Esophagus (tissue), 2 donors: Measurements from ENCODE around the gene MTA3. TPM values are rescaled to one million over a fixed set of nuclear protein-coding genes. Genes with fewer than 3 reads are reported as not detected.

Source experiments
- H3K27ac ChIP-seq, 2 donors: one replicate each; pipeline ENCODE4 v1.5.1; 2013; ENCODE audit warnings: low read depth in 2 of 2, mild to moderate bottlenecking in 2 of 2, inconsistent platforms in 1 of 2, low read length in 1 of 2, moderate library complexity in 1 of 2
- H3K27me3 ChIP-seq, 2 donors: one replicate each; pipeline ENCODE4 v1.6.1; 2013; ENCODE audit warnings: low read length in 2 of 2, control low read depth in 1 of 2, mild to moderate bottlenecking in 1 of 2; ENCODE audit not compliant: insufficient read depth in 2 of 2, control insufficient read depth in 1 of 2
- H3K36me3 ChIP-seq, 2 donors: one replicate each; pipeline ENCODE4 v1.6.1; 2013; ENCODE audit warnings: low read length in 1 of 2; ENCODE audit not compliant: control insufficient read depth in 2 of 2, insufficient read depth in 2 of 2
- H3K4me1 ChIP-seq, 2 donors: one replicate each; pipeline ENCODE4 v1.6.1; 2013; ENCODE audit warnings: low read length in 1 of 2; ENCODE audit not compliant: control insufficient read depth in 2 of 2, insufficient read depth in 2 of 2
- H3K4me3 ChIP-seq, 2 donors: one replicate each; pipeline ENCODE4 v1.5.1; 2013; ENCODE audit warnings: low read length in 2 of 2, mild to moderate bottlenecking in 2 of 2, low read depth in 1 of 2, moderate library complexity in 1 of 2
- H3K9me3 ChIP-seq, 2 donors: one replicate each; pipeline ENCODE4 v1.6.1; 2013; ENCODE audit warnings: mild to moderate bottlenecking in 2 of 2, low read depth in 1 of 2, low read length in 1 of 2, moderate library complexity in 1 of 2; ENCODE audit not compliant: control insufficient read depth in 2 of 2, insufficient read depth in 1 of 2
- WGBS, 2 donors: extraction: QIAGEN DNeasy Blood & Tissue Kit; methylation state at CpG; one replicate each; pipeline ENCODE4 v1.1.7; 2013; 5-methylcytosine and 5-hydroxymethylcytosine counted together
- polyA plus RNA-seq, 2 donors: library from polyadenylated mRNA; stranded (reverse); fragments of 200-250 nt; gene quantifications; one replicate each; pipeline ENCODE4 v1.2.3, GENCODE V29; 2013
- donor health status: healthy with polysubstance abuse.
- donor health status: Bipolar disorder and iron deficiency.

The MTA3 gene
- polyA plus RNA-seq, 2 donors: 31.7 to 55.3 TPM

DNA sequence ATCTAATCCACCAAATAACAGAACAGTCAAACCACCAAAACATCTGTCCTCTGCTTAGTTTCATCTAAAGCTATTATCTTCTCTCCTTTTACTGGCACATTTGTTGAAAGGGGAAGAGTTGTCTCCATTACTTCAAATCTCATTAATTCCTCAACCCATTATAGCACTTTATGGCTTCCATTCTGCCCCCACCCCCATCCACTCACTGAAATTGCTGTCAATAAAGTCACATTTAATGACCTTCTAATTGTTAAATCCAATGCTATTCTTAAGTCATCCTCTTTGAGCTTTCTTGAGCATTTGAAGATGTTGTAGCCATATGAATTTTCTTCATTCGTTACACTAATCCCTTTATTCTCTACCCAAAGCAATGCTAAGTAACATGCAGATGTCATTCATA lies 190.3 kb downstream of the MTA3 start:
- Histone ChIP-seq H3K27ac (no peak overlapping the region), H3K4me1 (peaks cover 0 to 2% of the 10 kb centered on the region in 2 donors), H3K4me3 (no peak overlapping the region), H3K9me3 (no peaks in the 10 kb centered on the region), H3K36me3 (peaks cover 0 to 23% of the 10 kb centered on the region in 2 donors), H3K27me3 (no peaks in the 10 kb centered on the region)
- 93 to 95% methylated on average over 1 of the region's 1 CpG for WGBS, 2 donors

DNA sequence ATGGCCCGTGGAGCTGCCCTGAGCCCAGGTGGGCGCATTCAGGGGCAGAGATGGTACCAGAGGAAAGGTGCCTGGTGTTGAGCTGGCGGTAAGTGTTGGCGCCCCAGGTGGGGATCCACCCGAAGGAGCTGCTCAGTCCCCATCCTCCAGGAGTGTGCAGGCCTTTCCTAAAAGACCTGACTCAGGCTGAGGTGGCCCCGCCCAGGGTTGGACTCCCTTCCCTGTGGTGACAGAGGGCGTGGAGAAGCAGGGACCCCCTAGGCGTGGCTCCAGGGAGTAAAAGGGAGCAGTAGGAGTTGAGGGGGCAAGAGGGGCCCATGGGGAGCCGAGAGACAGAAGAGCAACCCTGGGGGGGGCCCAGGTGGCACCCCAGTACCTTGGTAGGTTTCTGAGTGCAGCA lies 193.1 kb downstream of the MTA3 start:
- no peak overlapping the region for H3K4me3 ChIP-seq
- no peak overlapping the region for H3K27ac ChIP-seq
- H3K27me3 ChIP-seq: no peaks in the 10 kb centered on the region
- peaks cover 0 to 7% of the 10 kb centered on the region in 2 donors for H3K36me3 ChIP-seq
- WGBS, 2 donors: 88 to 92% methylated on average over 9 of the region's 9 CpGs
- H3K9me3 ChIP-seq: no peaks in the 10 kb centered on the region
- H3K4me1 ChIP-seq: no peaks in the 10 kb centered on the region

DNA sequence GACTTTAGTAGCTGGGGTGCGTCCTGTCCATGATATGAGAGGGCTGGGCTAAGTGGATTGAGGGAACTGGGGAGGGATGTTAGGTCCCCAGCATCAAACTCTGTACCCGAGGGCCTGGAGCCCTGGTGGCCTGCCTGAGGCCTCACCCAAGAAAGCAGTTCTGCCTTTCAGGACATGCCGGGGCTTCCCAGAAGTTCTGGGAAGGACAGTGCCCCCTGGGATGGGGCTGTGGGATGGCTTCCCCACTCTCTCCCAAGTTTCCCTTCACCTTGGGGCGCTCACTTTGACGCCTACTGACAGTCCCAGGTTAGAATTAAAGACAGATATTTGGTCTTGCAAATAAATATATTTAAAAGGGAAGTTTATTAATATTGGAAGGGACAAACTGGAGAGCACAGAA lies 193.7 kb downstream of the MTA3 start:
- Histone ChIP-seq H3K27ac (no peak overlapping the region), H3K27me3 (no peaks in the 10 kb centered on the region), H3K9me3 (no peaks in the 10 kb centered on the region), H3K4me1 (no peaks in the 10 kb centered on the region), H3K4me3 (no peak overlapping the region), H3K36me3 (peaks cover 0 to 7% of the 10 kb centered on the region in 2 donors)
- WGBS, 2 donors: 93 to 94% methylated on average over 5 of the region's 5 CpGs

DNA sequence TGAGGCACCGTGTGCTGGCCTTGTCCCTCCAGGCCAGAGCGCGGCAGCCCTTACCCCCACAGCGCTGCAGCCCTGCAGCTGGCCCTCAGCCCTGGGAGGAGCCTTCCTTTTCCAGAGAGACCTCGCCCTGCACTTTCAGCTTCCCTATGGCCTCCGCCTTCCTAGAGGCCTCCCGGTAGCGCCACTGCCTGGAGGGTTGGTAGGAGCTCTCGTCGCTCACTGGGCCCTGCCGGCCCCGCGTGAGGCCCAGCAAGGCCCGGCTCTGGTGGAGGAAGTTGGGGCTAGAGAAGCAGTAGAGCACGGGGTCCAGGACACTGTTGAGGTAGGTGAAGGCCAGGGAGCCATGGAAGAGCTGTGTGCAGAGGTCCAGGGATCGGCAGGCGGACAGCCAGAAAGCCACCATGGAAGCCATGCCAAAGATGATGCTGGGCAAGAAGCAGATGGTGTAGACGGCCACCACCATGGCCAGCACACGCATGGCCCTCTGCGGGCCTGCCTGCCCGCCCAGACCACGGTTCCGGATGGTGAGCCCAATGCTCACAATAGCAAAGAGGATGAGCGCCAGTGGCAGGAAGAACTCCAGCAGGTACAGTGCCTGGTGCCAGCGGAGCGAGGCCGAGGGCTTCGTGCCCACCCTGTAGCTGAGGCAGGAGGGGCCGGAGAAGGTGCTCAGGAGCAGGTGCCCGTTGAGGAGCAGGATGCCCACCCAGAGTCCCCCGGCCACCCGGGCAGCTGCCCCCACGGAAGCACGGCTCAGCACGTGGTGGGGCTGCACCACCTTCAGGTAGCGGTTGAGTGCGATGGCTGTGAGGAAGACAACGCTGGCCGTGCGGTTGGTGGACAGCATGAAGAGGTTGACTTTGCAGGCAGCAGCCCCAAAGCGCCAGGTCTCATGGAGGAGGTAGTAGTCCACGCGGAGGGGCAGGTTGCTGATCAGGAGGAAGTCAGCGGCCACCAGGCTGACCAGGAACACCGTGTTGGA lies 194.7 kb downstream of the MTA3 start:
- Histone ChIP-seq H3K4me3 (no peak overlapping the region), H3K9me3 (no peaks in the 10 kb centered on the region), H3K4me1 (no peaks in the 10 kb centered on the region), H3K36me3 (peaks cover 0 to 8% of the 10 kb centered on the region in 2 donors), H3K27ac (no peak overlapping the region), H3K27me3 (no peaks in the 10 kb centered on the region)
- WGBS, 2 donors: 95 to 96% methylated on average over 45 of the region's 45 CpGs

DNA sequence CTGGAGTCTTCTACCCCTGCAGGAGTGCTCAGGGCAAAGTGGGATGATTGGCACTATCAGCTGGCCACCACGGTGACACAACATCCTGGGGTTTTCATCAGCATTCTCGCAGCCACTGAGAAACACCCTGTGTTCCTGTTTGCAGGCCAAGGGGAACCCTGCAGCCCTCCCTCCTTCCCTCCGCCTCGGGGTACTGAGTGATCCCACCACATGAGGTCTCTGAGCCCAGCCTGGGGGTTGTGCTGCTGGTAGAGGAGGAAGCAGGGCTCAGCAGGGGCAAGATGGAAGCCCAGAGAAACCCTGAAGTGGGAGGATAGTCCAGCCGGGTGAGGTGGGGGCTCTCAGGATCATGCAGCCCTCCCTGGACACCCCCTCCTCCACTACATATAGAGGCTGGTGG lies 195.7 kb downstream of the MTA3 start, which contains the start of gene OXER1:
Gene OXER1 (minus strand): TSS at position 40 of the 400 bp plus-strand sequence. CDS start 73 bp downstream, outside the sequence.
- 58 to 67% methylated on average over 5 of the region's 5 CpGs for WGBS, 2 donors
- H3K4me3 ChIP-seq: no peak within 1 kb of the TSS
- peaks cover 0 to 9% of the 10 kb centered on the region in 2 donors for H3K36me3 ChIP-seq
- no peak within 1 kb of the TSS for H3K27ac ChIP-seq
- H3K9me3 ChIP-seq: no peaks in the 10 kb centered on the region
- H3K4me1 ChIP-seq: no peaks in the 10 kb centered on the region
- no peaks in the 10 kb centered on the region for H3K27me3 ChIP-seq

DNA sequence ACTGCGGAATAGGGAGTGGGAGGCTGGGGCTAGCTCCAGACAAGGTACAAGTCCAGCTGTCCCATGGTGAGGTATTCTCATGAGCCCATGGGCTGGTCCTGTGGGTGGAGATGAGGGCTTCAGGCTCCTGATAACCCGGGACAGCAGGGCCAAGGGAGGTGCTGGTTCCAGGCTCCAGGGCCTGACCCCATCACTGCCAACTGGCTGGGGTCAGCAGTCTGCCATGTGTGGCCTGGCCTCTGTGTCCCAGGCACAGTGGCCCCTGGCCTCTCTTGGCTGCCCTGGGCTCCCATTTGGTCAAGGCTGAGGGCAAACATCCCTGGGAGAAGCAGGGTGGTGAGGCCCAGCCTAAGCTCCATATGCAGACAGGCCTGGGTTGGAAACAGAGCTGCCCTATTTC lies 196.5 kb downstream of the MTA3 start:
- no peak overlapping the region for H3K27ac ChIP-seq
- H3K4me1 ChIP-seq: no peaks in the 10 kb centered on the region
- no peaks in the 10 kb centered on the region for H3K27me3 ChIP-seq
- H3K36me3 ChIP-seq: peaks cover 0 to 6% of the 10 kb centered on the region in 2 donors
- no peak overlapping the region for H3K4me3 ChIP-seq
- WGBS, 2 donors: 85 to 86% methylated on average over 2 of the region's 2 CpGs
- H3K9me3 ChIP-seq: no peaks in the 10 kb centered on the region

DNA sequence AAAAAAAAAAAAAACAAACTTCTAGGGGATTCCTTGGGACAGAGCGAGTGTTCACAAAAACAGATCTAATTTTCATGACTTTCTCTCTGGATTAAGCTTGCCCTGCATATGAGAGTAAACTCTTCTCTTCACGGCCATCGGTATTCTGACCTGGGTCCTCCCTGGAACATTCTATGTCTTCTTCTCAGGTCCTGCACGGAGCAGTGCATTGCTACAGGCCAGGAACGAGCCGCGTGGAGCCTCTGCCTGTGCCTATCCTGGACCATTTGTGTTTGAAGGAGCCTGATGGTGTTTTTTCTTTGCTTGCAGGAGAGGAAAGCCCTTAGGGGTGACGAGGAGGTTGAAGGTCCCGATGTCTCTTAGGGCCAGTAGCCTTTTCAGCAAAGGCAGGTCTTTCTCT lies 197.3 kb downstream of the MTA3 start:
- peaks cover 0 to 3% of the 10 kb centered on the region in 2 donors for H3K36me3 ChIP-seq
- H3K9me3 ChIP-seq: no peaks in the 10 kb centered on the region
- no peaks in the 10 kb centered on the region for H3K4me1 ChIP-seq
- no peaks in the 10 kb centered on the region for H3K27me3 ChIP-seq
- no peak overlapping the region for H3K4me3 ChIP-seq
- WGBS, 2 donors: 95 to 96% methylated on average over 9 of the region's 9 CpGs
- no peak overlapping the region for H3K27ac ChIP-seq

DNA sequence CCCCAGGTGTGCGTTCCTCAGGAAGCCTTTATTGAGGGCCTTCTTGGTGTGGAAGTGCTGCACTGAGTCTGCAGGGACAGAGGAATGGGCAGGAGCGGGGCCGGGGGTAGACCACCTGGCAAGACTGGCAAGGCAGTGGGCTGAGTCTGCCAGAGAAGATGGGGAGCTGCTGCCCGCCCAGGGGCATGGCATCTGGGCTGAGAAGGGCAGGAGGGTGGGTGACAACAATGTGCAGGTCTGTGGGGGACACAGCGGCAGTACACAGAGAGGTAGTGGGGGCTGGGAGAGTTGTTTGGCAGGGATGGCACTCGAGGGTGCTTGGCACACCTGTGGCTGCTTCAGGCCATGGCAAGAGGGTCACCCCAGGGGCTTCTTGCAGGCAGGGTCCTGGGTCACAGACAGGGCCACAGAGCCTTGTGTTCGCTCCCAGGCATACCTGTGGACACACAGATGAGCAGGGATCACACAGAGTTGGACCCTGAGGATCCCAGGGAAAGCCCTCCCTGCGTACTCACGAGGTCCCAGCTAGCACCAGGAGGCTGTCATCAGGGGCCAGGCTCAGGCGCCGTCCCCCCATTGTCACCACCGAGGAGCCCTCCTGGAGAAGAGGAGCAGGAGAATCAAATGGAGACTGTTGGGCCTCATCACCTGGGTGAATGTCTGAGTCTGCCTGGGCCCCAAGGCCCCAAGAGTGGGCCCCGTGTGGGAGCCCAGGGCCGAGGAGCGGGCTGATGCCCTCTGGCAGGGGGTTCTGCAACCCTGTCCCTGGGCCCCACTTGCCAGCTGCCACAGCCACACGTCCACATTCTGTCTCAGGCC lies 198.9 kb downstream of the MTA3 start:
- WGBS, 2 donors: 82 to 85% methylated on average over 16 of the region's 16 CpGs
- H3K27me3 ChIP-seq: no peaks in the 10 kb centered on the region
- H3K4me3 ChIP-seq: no peak overlapping the region
- peaks cover 0 to 3% of the 10 kb centered on the region in 2 donors for H3K36me3 ChIP-seq
- no peaks in the 10 kb centered on the region for H3K9me3 ChIP-seq
- H3K27ac ChIP-seq: no peak overlapping the region
- no peaks in the 10 kb centered on the region for H3K4me1 ChIP-seq

DNA sequence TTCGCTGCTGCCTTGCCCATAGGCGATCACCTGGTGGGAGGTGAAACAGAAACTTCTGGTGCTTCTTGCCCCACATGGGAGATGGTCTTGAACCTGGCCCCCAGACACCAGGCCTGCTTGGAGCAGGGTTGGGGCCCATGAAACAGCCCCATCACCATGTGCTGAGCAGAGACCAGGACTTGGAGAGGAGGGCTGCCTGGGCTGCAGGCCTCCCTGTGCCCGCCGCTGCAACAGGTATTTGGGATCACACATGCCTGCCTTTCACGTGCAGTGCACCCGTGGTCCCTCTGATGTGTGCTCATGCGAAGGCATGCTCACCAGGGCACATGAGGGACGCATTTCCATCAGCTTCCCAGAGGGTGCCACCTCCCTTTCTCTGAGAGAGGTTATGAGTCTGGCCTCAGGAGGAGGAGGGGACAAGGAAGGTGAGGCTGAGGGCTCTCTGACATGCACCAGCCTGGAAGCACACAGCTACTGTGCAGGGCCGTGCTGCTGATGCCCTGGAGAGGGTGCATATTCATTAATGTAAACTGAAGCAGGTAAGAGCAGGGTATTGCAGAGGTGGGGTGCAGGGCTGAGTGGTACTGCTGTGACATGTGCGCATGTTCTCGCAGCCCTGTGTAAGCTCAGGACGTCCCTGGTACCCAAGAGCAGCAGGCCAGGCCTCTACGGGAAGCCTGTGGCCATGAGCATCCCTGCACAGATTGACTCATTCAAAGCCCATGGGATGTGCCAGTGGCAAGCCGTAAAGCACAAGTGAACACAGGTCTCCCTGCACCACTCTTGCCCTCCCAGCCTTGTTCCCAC lies 199.7 kb downstream of the MTA3 start:
- WGBS, 2 donors: 78 to 85% methylated on average over 14 of the region's 14 CpGs

More for the DNA sequence above, 199.7 kb downstream of the MTA3 start:
- H3K4me1 ChIP-seq: no peaks in the 10 kb centered on the region
- H3K27ac ChIP-seq: no peak overlapping the region
- no peak overlapping the region for H3K4me3 ChIP-seq
- peaks cover 0 to 2% of the 10 kb centered on the region in 2 donors for H3K36me3 ChIP-seq
- no peaks in the 10 kb centered on the region for H3K9me3 ChIP-seq
- no peaks in the 10 kb centered on the region for H3K27me3 ChIP-seq
